ENCODE results near the gene TAS2R40. TPM values are rescaled to one million over a fixed set of nuclear protein-coding genes. Genes with fewer than 3 reads are reported as not detected.

Gene TAS2R40
- total RNA-seq, 1 experiment from 2014 or later = not detected

DNA sequence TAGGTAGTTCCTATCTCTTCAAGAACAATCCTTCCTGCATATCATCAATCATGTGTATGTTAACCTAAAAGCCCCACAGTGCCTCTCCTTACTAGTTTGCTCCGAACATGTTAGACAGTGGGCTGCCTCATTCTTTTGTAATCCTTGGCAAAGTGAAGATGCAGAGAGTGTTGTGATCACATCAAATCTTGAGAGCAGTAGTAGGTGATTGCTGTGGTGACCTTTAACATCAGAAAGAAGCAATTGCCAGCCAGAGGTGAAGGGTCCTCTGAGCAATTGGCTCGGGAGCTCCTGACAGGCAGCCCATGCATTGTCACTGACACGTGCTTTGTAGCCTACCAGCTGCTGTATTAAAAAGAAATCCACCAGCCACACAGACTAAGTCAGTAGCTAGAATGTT lies 21.8 kb downstream of the TAS2R40 start:
- Mint-ChIP-seq H3K27ac (ENCODE audit: unreplicated experiment) (no peak overlapping the region), H3K4me1 (ENCODE audit: low read depth, unreplicated experiment) (peaks cover 50% of the 10 kb centered on the region), H3K27me3 (ENCODE audit: unreplicated experiment) (no peaks in the 10 kb centered on the region), H3K9me3 (ENCODE audit: low read depth, unreplicated experiment) (no peaks in the 10 kb centered on the region), H3K4me3 (ENCODE audit: low read depth, unreplicated experiment) (no peak overlapping the region), H3K36me3 (ENCODE audit: insufficient read depth, unreplicated experiment) (no peaks in the 10 kb centered on the region)
- DNase-seq = no peak
- intact Hi-C loops (cut with micrococcal nuclease; ENCODE audit: unreplicated experiment) = loop anchor here (10.0 kb wide), 1 partner anchor 251 kb away; no protein-coding TSS in a partner anchor
- CTCF ChIA-PET = interaction anchor here (0.7 to 1.8 kb wide), 4 partner anchors 19 to 237 kb away, joined by 3 to 6 read pairs (median 5); no protein-coding TSS in a partner anchor
- TF ChIP-seq, protein P1, sequence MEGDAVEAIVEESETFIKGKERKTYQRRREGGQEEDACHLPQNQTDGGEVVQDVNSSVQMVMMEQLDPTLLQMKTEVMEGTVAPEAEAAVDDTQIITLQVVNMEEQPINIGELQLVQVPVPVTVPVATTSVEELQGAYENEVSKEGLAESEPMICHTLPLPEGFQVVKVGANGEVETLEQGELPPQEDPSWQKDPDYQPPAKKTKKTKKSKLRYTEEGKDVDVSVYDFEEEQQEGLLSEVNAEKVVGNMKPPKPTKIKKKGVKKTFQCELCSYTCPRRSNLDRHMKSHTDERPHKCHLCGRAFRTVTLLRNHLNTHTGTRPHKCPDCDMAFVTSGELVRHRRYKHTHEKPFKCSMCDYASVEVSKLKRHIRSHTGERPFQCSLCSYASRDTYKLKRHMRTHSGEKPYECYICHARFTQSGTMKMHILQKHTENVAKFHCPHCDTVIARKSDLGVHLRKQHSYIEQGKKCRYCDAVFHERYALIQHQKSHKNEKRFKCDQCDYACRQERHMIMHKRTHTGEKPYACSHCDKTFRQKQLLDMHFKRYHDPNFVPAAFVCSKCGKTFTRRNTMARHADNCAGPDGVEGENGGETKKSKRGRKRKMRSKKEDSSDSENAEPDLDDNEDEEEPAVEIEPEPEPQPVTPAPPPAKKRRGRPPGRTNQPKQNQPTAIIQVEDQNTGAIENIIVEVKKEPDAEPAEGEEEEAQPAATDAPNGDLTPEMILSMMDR (IDR thresholded peaks at IDR 0.05; ENCODE audit: unreplicated experiment) = no peak
- no TSS peak for BruUV-seq (replicated peaks)

DNA sequence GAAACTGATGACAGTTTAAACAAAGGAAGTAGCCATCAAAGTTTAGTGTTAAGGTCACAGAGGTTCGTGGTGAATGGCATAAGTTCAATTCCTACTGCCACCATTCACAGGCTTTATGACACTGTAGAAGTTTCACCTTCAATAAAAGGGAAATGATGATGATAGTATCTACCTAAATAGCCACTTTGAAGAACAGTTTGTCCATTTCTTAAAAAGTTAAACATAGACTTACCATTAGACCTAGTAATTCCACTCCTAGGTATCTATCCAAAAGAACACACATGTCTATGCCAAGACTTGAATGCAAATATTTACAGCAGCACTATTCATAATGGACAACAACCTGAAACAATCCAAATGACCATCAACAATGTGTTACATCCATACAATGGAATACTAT lies 22.5 kb downstream of the TAS2R40 start:
- Mint-ChIP-seq H3K4me3 (ENCODE audit: low read depth, unreplicated experiment) (no peak overlapping the region), H3K9me3 (ENCODE audit: low read depth, unreplicated experiment) (no peaks in the 10 kb centered on the region), H3K4me1 (ENCODE audit: low read depth, unreplicated experiment) (peaks cover 57% of the 10 kb centered on the region), H3K27ac (ENCODE audit: unreplicated experiment) (no peak overlapping the region), H3K36me3 (ENCODE audit: insufficient read depth, unreplicated experiment) (no peaks in the 10 kb centered on the region), H3K27me3 (ENCODE audit: unreplicated experiment) (no peaks in the 10 kb centered on the region)
- BruUV-seq (replicated peaks) = no TSS peak
- intact Hi-C loops (cut with micrococcal nuclease; ENCODE audit: unreplicated experiment) = loop anchor here (10.0 kb wide), 1 partner anchor 250 kb away; no protein-coding TSS in a partner anchor
- CTCF ChIA-PET = interaction anchor here (1.8 kb wide), 1 partner anchor 29 kb away, joined by 6 read pairs; no protein-coding TSS in a partner anchor
- TF ChIP-seq, protein P1 (IDR thresholded peaks at IDR 0.05; ENCODE audit: unreplicated experiment) = no peak
- DNase-seq = no peak

DNA sequence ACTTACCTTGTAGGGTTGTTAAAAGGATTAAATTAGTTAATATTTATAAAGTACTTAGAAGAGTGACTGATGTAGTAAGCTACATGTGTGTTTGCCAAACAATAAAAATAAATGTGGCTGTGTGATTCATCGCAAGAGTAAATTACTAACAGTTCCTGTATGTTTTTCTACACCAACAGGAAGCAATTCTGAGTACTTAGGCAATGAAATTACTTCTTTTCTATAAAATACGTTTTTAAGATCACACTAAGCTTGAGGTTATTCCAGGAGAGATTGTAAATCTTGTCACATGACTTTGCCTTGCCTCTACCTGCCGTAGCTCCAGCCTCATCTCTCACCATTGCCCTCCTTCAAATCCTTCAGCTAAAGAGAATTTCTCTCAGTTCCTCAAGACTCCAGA lies 23.3 kb downstream of the TAS2R40 start:
- Mint-ChIP-seq H3K36me3 (ENCODE audit: insufficient read depth, unreplicated experiment) (no peaks in the 10 kb centered on the region), H3K27me3 (ENCODE audit: unreplicated experiment) (no peaks in the 10 kb centered on the region), H3K4me3 (ENCODE audit: low read depth, unreplicated experiment) (no peak overlapping the region), H3K27ac (ENCODE audit: unreplicated experiment) (no peak overlapping the region), H3K4me1 (ENCODE audit: low read depth, unreplicated experiment) (peaks cover 65% of the 10 kb centered on the region), H3K9me3 (ENCODE audit: low read depth, unreplicated experiment) (no peaks in the 10 kb centered on the region)
- no TSS peak for BruUV-seq (replicated peaks)
- DNase-seq = no peak
- TF ChIP-seq, protein P1 (IDR thresholded peaks at IDR 0.05; ENCODE audit: unreplicated experiment) = no peak
- CTCF ChIA-PET = interaction anchor here (0.7 to 1.0 kb wide), 2 partner anchors 18 to 87 kb away, joined by 3 read pairs; partner anchors contain the start of gene GSTK1
- intact Hi-C loops (cut with micrococcal nuclease; ENCODE audit: unreplicated experiment) = loop anchor here (10.0 kb wide), 1 partner anchor 250 kb away; no protein-coding TSS in a partner anchor

DNA sequence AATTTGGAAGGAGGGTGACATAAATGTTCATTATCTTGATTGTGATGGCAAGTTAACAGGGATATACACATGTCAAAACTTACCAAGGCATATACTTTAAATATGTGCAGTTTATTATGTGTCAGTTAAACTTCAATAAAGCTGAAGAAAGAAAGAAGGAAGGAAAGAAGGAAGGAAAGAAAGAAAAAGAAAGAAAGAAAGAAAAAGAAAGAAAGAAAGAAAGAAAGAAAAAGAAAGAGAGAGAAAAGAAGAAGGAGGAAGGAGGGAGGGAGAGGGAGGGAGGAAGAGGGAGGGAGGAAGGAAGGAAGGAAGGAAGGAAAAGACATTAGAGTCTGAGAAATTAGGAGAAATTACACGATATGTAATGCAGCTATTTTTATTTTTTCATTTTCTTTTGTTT lies 25.5 kb downstream of the TAS2R40 start:
- no peak for DNase-seq
- H3K27me3 Mint-ChIP-seq (ENCODE audit: unreplicated experiment) = no peaks in the 10 kb centered on the region
- TF ChIP-seq, protein P1 (IDR thresholded peaks at IDR 0.05; ENCODE audit: unreplicated experiment) = no peak
- H3K9me3 Mint-ChIP-seq (ENCODE audit: low read depth, unreplicated experiment) = peaks cover under 1% of the 10 kb centered on the region
- no TSS peak for BruUV-seq (replicated peaks)
- H3K4me1 Mint-ChIP-seq (ENCODE audit: low read depth, unreplicated experiment) = peaks cover 66% of the 10 kb centered on the region
- no peak overlapping the region for H3K4me3 Mint-ChIP-seq (ENCODE audit: low read depth, unreplicated experiment)
- H3K27ac Mint-ChIP-seq (ENCODE audit: unreplicated experiment) = peak overlapping the region; percentile 58
- intact Hi-C loops (cut with micrococcal nuclease; ENCODE audit: unreplicated experiment) = loop anchor here (10.0 kb wide), 1 partner anchor 247 kb away; no protein-coding TSS in a partner anchor
- CTCF ChIA-PET = interaction anchor here (0.7 kb wide), 1 partner anchor 84 kb away, joined by 3 read pairs; no protein-coding TSS in a partner anchor
- H3K36me3 Mint-ChIP-seq (ENCODE audit: insufficient read depth, unreplicated experiment) = no peaks in the 10 kb centered on the region
